Left ventricle myocardium superior (tissue), 1 donor: ENCODE data around the gene ZNF747. TPM values are rescaled to one million over a fixed set of nuclear protein-coding genes. Genes with fewer than 3 reads are reported as not detected.

Experiments
- ATAC-seq: fragments of 200-7000 bp; cut with Tn5 transposase; one replicate; pipeline ENCODE4 v1.9.1; 2020; ENCODE audit warnings: mild to moderate bottlenecking, moderate library complexity
- DNase-seq: peaks from one replicate; pipeline ENCODE4 v3.0.0-alpha.2; 2020
- intact Hi-C: fragments of 100-400 bp; cut with micrococcal nuclease; formaldehyde crosslinking; loops from one replicate; pipeline ENCODE4 v1.11.0; 2022
- microRNA-seq: library from miRNA; unstranded; fragments of <30 nt; microRNA quantifications from one replicate; pipeline ENCODE4 v1.2.0, GENCODE V29; 2020; ENCODE audit warnings: borderline number of aligned reads
- total RNA-seq: library from RNA; stranded (reverse); fragmentation: NEBNext Ultra II Directional; extraction: Animal tissue kit (Norgen Biotek cat#: 25700); gene quantifications from one replicate; pipeline ENCODE4 v1.2.1, GENCODE V29; 2021
- donor health status: DM: no; HTN: yes; CAD: no; lungs with severe emphysema.

ZNF747 gene
- total RNA-seq, 1 donor from 2014 or later: 9.0 TPM

GRCh38 chr16:30488764-30489605, 45.7 kb downstream of the ZNF747 start:
- intact Hi-C loops: no loop called here
- no peak for ATAC-seq

DNA sequence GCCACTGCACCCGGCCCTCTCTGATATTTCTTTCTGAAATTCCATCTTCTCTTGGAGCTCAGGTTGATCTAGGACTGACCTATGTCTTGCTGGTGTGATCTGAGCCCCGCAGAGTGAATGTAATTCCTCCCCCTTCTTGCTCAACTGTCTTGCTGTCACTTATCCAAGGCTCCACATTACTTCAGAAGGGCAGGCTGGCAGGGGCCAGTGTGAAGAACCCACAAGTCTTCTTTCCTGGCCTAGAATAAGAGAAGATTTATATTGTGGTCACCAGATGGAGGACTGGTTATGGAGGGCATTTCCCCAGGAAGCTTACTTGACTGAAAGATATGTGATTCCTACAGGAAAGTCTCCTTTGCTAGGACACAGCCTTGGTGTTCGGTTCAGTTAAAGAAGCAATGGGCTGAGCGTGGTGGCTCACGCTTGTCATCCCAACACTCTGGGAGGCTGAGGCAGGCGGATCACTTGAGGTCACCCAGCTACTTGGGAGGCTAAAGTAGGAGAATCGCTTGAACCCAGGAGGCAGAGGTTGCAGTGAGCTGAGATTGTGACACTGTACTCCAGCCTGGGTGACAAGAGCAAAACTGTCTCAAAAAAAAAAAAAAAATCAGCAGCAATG, 48.7 kb downstream of the ZNF747 start:
- no peak for DNase-seq
- intact Hi-C loops: no loop called here
- no peak for ATAC-seq

More at GRCh38 chr16:30488764-30489605, 45.7 kb downstream of the ZNF747 start:
- no peak for DNase-seq

DNA sequence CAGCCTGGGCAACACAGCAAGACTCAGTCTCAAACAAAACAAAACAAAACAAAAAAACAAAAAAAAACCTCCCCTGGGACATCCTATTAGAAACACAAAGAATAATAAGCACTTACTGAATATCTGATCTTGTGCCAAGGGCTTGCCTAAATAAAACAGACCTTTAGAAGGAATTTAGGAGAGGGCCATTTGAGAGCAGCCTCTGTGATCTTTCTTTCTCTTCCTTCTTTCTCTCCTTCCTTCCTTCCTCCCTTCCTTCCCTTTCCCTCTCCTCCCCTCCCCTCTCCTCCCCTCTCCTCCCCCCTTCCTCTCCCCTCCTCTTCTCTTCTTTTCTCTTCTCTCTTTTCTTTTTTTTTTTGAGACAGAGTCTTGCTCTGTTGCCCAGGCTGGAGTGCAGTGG, 49.8 kb downstream of the ZNF747 start:
- DNase-seq (no peak), ATAC-seq (no peak)
- intact Hi-C loops: no loop called here

DNA sequence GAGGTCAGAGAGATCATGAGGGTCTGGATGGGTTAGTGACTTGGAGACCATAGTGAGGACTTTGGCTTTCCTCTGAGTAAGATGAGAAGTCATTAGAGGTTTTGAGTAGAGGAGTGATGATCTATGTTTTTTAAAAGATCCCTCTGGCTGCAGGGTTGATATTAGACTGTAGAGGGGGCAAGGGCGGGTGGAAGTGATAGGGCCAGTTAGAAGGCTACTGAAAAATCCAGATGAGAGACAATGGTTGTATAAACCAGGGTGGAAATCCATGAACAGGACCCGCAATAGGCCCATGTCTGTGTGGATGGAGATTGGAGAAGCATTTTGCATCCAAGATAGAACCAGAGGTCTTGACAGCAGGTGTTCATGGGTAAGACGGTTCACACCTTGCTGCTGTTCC, 52.3 kb downstream of the ZNF747 start:
- intact Hi-C loops: no loop called here
- DNase-seq: no peak
- no peak for ATAC-seq

DNA sequence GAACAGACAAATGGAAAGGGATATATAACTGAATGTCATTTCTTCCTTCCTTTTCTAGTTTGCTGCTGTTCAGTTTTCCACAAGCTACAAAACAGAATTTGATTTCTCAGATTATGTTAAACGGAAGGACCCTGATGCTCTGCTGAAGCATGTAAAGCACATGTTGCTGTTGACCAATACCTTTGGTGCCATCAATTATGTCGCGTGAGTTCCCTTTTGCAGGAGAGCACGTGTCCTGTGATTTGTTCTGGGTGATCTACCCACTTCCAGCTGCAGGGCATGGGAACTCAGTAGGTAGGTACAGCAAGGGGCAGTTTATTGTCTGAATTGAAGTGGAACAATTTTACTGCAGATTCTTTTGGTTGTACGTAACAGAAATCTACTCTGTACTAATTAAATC, 53.3 kb downstream of the ZNF747 start:
- DNase-seq (no peak), ATAC-seq (no peak)
- intact Hi-C loops: no loop called here

Small RNA genes lying within 50 kb of the gene (microRNA-seq; reads per million reads assigned to microRNA genes)
- not detected for gene MIR4518

Other genes with a start within 250 kb of the ZNF747 start
- 29.3 TPM for gene CD2BP2, start 179.6 kb downstream of the ZNF747 start, total RNA-seq
- gene TBC1D10B, start 164.4 kb downstream of the ZNF747 start, total RNA-seq: 26.4 TPM
- gene MYL11, start 160.1 kb downstream of the ZNF747 start, total RNA-seq: not detected
- gene SEPTIN1, start 152.3 kb downstream of the ZNF747 start, total RNA-seq: 2.5 TPM
- 5.2 TPM for gene ZNF48, start 139.4 kb downstream of the ZNF747 start, total RNA-seq
- 6.1 TPM for gene ZNF771, start 127.3 kb downstream of the ZNF747 start, total RNA-seq
- 37.5 TPM for gene DCTPP1, start 104.8 kb downstream of the ZNF747 start, total RNA-seq
- 30.6 TPM for gene SEPHS2, start 89.0 kb downstream of the ZNF747 start, total RNA-seq
- gene ITGAL, start 62.1 kb downstream of the ZNF747 start, total RNA-seq: 3.3 TPM
- gene ZNF768, start 8.3 kb downstream of the ZNF747 start, total RNA-seq: 75.4 TPM
- 9.1 TPM for gene ZNF764, start 23.5 kb upstream of the ZNF747 start, total RNA-seq
- 10.0 TPM for gene ZNF688, start 36.9 kb upstream of the ZNF747 start, total RNA-seq
- gene ZNF785, start 50.8 kb upstream of the ZNF747 start, total RNA-seq: 7.3 TPM
- 4.8 TPM for gene ZNF689, start 75.5 kb upstream of the ZNF747 start, total RNA-seq
- 22.0 TPM for gene PRR14, start 116.1 kb upstream of the ZNF747 start, total RNA-seq
- 30.4 TPM for gene FBRS, start 123.6 kb upstream of the ZNF747 start, total RNA-seq
- gene SRCAP, start 164.3 kb upstream of the ZNF747 start, total RNA-seq: 49.3 TPM
- 16.7 TPM for gene PHKG2, start 213.6 kb upstream of the ZNF747 start, total RNA-seq
- gene CFAP119, start 227.2 kb upstream of the ZNF747 start, total RNA-seq: 1.1 TPM
- 49.3 TPM for gene RNF40, start 227.5 kb upstream of the ZNF747 start, total RNA-seq